Neural crest cell (in vitro differentiated cells): Measurements from ENCODE around the gene VPS26C. TPM values are rescaled to one million over a fixed set of nuclear protein-coding genes. Genes with fewer than 3 reads are reported as not detected.
A peak's percentile ranks its signal among the peaks of the same experiment; 100 is the strongest.

Experiments
- DNase-seq: peaks from one replicate; pipeline ENCODE4 v3.0.0; 2021; ENCODE audit warnings: low read depth, mixed read lengths, low spot score
- H3K27ac Mint-ChIP-seq: one replicate; pipeline ENCODE4 v1.8.0; 2021; ENCODE audit warnings: mild to moderate bottlenecking, mixed read lengths; ENCODE audit not compliant: unreplicated experiment
- H3K27me3 Mint-ChIP-seq: 2 replicates; pipeline ENCODE4 v1.8.0; 2021; ENCODE audit warnings: low read depth, mild to moderate bottlenecking, mixed read lengths
- H3K36me3 Mint-ChIP-seq: 2 replicates; pipeline ENCODE4 v1.8.0; 2021; ENCODE audit warnings: low read depth, mild to moderate bottlenecking, mixed read lengths
- H3K4me1 Mint-ChIP-seq: 2 replicates; pipeline ENCODE4 v1.8.0; 2021; ENCODE audit warnings: mixed read lengths
- H3K4me3 Mint-ChIP-seq: one replicate; pipeline ENCODE4 v1.8.0; 2021; ENCODE audit warnings: mild to moderate bottlenecking, mixed read lengths
- H3K9me3 Mint-ChIP-seq: 2 replicates; pipeline ENCODE4 v1.8.0; 2021; ENCODE audit warnings: mixed read lengths
- CTCF ChIP-seq: fragments of 200-600 bp; sonication (generic); conservative IDR thresholded peaks from 2 replicates; pipeline ENCODE4 v1.5.0; 2021; ENCODE audit warnings: antibody characterized with exemption, mild to moderate bottlenecking
- total RNA-seq: library from RNA; stranded (reverse); gene quantifications from 2 replicates; pipeline ENCODE4 v1.2.1, GENCODE V29; 2021

VPS26C gene
- total RNA-seq, 1 donor from 2014 or later, result 41.1 TPM

DNA sequence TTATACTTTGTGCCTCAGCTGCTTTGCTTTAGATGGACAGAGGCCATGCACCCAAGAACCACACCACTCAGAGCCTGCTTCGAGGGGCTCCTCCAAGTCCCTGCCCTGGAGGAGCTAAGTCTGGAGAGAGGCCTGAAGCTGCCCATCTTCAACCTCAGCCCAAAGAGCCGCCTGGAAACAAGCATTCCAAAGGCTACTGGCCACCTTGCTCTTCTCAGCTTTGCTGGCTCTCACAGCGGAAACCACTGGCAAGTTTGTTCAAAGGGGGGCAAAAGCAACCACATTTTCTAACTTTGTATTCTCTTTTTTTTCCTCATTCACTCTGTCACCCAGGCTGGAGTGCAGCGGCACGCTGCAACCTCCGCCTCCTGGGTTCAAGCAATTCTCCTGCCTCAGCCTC lies 23.2 kb downstream of the VPS26C start:
- Mint-ChIP-seq H3K27ac (no peak overlapping the region), H3K9me3 (no peaks in the 10 kb centered on the region), H3K4me3 (no peak overlapping the region), H3K27me3 (no peaks in the 10 kb centered on the region), H3K4me1 (peaks cover 19% of the 10 kb centered on the region), H3K36me3 (peaks cover 5% of the 10 kb centered on the region)
- DNase-seq, result no peak
- TF ChIP-seq CTCF, result no peak

DNA sequence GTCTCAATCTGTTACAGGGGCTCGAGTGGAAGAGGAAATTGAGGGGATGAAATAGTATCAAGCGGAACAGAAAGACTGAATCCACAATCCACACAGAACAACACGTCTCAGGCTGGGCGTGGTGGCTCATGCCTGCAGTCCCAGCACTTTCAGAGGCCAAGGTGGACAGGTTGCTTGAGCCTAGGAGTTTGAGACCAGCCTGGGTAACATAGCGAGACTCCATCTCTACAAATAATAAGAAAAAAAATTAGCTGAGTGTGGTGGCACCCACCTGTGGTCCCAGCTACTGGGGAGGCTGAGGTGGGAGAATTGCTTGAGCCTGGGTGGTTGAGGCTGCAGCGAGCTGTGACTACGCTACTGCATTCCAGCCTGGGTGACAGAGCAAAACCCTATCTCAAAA lies 25.7 kb downstream of the VPS26C start:
- peaks cover 5% of the 10 kb centered on the region for H3K36me3 Mint-ChIP-seq
- no peak overlapping the region for H3K27ac Mint-ChIP-seq
- TF ChIP-seq CTCF, result no peak
- no peaks in the 10 kb centered on the region for H3K27me3 Mint-ChIP-seq
- no peak overlapping the region for H3K4me3 Mint-ChIP-seq
- DNase-seq, result no peak
- peaks cover 44% of the 10 kb centered on the region for H3K4me1 Mint-ChIP-seq
- no peaks in the 10 kb centered on the region for H3K9me3 Mint-ChIP-seq

GRCh38 chr21:37240978-37241377 lies 26.2 kb downstream of the VPS26C start:
- no peak overlapping the region for H3K4me3 Mint-ChIP-seq
- no peak for DNase-seq
- peaks cover 44% of the 10 kb centered on the region for H3K4me1 Mint-ChIP-seq
- H3K27ac Mint-ChIP-seq, result no peak overlapping the region
- TF ChIP-seq CTCF, result no peak
- H3K9me3 Mint-ChIP-seq, result no peaks in the 10 kb centered on the region
- H3K36me3 Mint-ChIP-seq, result peaks cover 7% of the 10 kb centered on the region
- no peaks in the 10 kb centered on the region for H3K27me3 Mint-ChIP-seq

GRCh38 chr21:37237764-37238163 lies 29.4 kb downstream of the VPS26C start:
- H3K9me3 Mint-ChIP-seq, result no peaks in the 10 kb centered on the region
- H3K27me3 Mint-ChIP-seq, result no peaks in the 10 kb centered on the region
- peaks cover 31% of the 10 kb centered on the region for H3K4me1 Mint-ChIP-seq
- DNase-seq, result no peak
- TF ChIP-seq CTCF, result no peak
- peak overlapping the region; percentile 39 for H3K27ac Mint-ChIP-seq
- peak overlapping the region; percentile 10 for H3K4me3 Mint-ChIP-seq
- H3K36me3 Mint-ChIP-seq, result peaks cover 7% of the 10 kb centered on the region

GRCh38 chr21:37237346-37237745 lies 29.8 kb downstream of the VPS26C start:
- no peaks in the 10 kb centered on the region for H3K27me3 Mint-ChIP-seq
- TF ChIP-seq CTCF, result no peak
- H3K4me1 Mint-ChIP-seq, result peaks cover 31% of the 10 kb centered on the region
- H3K27ac Mint-ChIP-seq, result peak overlapping the region; percentile 13
- H3K36me3 Mint-ChIP-seq, result peaks cover 7% of the 10 kb centered on the region
- no peak overlapping the region for H3K4me3 Mint-ChIP-seq
- DNase-seq, result no peak
- no peaks in the 10 kb centered on the region for H3K9me3 Mint-ChIP-seq
